HG02938 (cell line): ENCODE results near the gene STX8.

Experiments
- ATAC-seq: cut with Tn5 transposase; IDR thresholded peaks from one replicate; pipeline ENCODE4 v1.9.1; 2021; ENCODE audit warnings: mild to moderate bottlenecking, moderate library complexity; ENCODE audit not compliant: unreplicated experiment

STX8 gene

GRCh38 chr17:9230861-9231260 is 344.8 kb downstream of the STX8 start:
- ATAC-seq = no peak

- no peak for ATAC-seq
These were observed 345.3 kb downstream of the STX8 start for GRCh38 chr17:9230346-9230745.

GRCh38 chr17:9229826-9230201 is 345.8 kb downstream of the STX8 start:
- ATAC-seq = no peak

DNA sequence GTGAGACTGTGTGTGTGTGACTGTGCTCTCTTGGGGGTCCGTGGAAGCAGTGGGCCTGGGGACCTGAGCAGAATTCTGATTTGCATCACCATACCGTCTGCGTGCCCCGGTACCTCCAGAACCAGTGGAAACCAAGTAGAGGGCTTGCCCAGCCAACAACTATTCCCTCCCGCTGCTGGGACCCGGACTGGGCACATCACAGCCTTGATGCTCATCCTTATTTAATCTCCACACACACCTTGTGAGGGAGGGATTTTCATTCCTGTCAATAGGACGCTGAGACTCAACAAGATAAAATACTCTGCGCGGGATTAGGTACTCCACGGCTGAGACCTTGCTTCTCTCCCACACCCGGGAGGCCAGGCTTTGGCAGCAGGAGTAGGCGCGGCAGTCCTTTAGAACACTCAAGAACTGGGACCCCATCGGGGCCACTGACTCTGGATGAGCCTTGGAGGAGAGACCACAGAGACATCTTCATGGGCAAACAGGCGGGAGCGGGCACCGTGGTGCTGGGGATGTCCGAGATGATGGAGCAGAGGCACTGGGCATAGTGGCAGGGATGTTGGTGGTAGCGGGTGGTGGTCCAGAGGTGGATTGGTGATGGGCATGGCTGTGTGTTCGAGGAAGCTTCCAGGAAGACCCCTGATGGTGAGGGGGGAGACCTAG is 346.3 kb downstream of the STX8 start:
- ATAC-seq = no peak

DNA sequence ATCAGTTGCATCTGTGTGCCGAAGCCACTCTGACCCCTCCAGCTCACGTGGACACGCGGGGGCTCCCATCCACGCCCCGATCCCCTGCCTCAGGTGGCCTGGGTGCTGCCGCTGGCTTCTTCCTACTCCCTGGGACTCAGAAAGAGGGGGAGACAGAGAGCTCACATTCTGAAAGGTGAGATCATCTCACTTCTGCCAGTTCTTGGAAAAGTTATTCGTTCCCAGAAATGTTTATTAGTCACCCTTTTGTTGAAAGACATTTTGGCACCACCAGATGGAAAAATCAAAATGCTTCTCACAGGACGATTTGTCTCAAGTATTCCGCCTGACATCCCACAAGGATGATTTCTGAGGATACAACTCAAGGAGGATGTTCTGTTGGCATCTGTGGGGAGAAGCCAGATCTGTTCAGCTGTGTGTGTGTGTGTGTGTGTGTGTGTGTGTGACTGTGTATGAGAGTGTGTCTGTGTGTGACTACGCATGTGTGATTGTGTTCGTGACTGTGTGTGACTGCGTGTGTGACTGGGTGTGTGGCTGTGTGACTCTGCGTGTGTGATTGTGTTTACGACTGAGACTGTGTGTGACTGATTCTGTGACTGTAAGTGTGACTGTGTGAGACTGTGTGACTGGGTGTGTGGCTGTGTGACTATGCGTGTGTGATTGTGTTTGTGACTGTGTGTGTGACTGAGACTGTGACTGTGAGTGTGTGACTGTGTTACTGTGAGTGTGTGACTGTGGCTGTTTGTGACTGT is 347.0 kb downstream of the STX8 start:
- no peak for ATAC-seq

GRCh38 chr17:9227819-9228407 is 347.7 kb downstream of the STX8 start:
- no peak for ATAC-seq

DNA sequence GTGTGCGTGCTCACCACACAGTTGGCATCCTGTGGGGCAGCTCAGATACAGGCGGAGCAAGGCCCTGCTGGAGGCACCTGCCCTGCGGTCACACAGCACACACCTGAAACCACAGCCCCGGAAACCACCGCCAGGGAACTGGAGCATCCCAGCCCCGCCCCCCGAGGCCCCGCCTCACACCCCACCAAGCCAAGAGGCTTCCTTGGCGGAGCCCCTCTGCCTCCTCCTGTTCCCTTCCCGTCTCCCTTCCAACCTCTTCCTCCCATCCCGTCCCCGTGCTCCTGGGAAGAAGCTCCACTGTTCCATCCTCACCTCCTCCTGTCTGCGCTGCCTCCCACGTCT is 348.9 kb downstream of the STX8 start:
- ATAC-seq = no peak

GRCh38 chr17:9226130-9226793 is 349.4 kb downstream of the STX8 start:
- ATAC-seq = no peak

- no peak for ATAC-seq
These were observed 350.1 kb downstream of the STX8 start for GRCh38 chr17:9225305-9226101.

- ATAC-seq = no peak
These were observed 351.1 kb downstream of the STX8 start for GRCh38 chr17:9224485-9224884.

DNA sequence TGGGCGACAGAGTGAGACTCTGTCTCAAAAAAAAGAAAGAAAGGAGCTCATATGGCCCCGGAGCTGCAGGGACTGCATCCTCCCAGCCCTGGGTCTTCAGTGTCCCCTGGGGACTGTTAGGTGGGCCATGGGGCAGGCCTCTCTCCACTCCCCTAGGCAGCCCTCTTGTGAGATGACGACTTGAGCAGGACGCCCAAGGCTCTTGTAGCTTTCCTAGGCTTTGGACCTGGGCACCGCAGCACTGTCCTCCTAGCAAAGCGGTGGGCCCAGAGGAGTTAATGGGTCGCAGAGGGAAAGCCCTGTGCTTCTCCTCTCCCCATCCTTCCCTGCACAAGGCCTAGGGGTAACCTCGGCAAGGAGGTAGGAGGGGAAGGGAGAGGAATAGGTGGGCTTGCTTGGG is 352.1 kb downstream of the STX8 start:
- no peak for ATAC-seq

DNA sequence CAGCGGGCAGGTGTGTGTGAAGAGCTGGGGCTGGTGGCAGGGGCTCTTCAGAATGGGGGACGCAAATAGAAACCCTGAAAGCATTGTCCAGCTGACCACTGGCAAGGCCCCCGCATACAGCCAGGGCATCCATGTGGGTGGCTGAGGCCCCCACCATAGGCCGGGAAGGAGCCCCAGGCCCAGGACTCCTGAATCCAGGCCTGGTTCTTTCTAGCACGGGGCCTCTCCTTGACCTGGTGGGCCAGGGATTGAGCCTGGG is 353.8 kb downstream of the STX8 start:
- ATAC-seq = no peak

- ATAC-seq = no peak
These were observed 354.3 kb downstream of the STX8 start for GRCh38 chr17:9221147-9221921.

DNA sequence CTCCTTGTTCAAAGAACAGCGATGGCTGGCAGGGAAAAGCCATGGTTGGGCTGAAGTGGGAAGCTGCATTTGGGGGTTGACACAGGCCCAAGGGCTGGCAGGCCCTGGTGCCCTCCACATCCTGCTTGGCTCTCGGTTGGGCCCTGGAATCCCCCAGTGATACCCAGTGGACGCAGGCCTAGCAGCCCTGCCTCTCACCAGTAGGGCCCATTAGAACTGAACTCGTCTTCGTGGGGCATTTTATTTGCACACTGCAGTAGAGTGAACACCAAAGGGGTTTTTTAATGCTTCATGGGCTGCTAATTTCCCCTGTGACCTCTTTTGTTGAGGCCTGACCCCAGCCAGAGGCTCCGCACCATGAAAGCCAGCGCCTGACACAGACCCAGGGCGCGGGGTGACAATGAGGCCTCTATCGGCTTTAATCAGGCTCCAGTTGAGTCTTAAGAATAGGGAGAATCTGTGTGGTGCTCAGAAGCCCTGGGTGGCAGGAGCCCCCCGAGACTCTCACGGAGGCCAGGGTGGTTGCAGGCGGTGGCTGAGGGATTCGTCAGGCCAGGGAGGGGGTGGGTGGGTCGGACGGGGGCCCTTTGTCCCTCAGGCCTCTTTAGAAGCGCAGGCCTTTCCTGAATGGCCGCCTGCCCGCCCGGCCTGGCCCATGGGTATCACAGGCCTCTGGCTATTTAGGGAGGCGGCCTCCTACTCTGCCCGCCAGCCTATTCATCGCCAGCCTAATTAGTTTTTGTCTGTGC is 355.0 kb downstream of the STX8 start:
- ATAC-seq = no peak

DNA sequence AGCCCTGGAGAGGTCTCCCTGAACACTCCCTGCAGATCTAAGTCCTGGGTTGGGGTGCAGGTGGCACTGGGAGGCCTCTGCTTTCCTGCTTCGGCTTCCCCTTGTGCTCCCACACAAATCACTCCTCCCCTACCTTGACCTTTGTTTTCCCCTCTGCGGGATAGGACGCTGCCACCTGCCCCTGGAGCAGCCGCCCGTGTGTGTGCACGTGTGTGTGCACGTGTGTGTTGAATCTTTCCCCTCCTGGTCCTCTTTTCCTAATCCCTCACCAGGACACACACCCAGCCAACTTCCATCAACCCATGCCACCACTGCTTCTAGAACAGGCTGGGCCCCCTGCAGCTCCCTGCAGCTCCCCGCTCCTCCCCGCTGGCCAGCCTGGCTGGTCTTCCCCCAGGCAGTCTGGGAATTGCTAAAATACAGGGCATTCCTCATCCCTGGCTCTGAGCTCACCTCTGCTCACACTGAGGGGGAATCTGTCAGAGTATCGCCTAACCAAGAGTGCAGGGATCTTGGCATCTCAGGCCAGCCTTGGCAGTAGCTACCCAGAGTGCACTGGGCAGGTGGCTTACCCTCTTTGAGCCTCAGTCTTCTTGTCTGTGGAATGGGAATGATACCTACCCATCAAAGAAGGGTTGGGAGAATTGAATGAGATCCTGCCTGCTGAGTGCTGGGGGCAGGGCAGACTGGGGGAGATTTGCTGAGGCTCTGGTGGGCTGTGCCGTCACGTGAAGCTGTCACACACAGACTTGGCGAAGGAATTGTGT is 355.8 kb downstream of the STX8 start:
- no peak for ATAC-seq

DNA sequence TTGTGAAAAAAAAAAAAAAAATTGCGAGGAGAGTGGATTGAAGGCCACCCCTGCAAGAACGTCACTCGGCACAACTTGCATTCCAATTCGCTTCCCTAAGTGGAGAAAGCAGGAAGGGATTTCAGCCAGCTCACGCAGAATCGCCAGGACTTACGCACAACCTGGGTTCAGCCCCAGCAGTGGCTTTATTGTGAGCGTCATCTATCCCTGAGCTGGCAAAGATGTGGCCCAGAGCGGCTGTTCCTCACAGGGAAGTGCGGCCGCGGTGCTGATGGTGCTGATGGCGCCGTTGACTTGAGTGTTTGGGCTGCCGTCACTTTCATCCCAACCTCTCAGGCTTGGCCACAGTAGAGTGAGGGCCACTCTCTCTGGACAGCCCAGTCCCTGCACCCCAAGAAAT is 356.7 kb downstream of the STX8 start:
- no peak for ATAC-seq

- ATAC-seq = no peak
These were observed 357.5 kb downstream of the STX8 start for GRCh38 chr17:9218064-9218635.

DNA sequence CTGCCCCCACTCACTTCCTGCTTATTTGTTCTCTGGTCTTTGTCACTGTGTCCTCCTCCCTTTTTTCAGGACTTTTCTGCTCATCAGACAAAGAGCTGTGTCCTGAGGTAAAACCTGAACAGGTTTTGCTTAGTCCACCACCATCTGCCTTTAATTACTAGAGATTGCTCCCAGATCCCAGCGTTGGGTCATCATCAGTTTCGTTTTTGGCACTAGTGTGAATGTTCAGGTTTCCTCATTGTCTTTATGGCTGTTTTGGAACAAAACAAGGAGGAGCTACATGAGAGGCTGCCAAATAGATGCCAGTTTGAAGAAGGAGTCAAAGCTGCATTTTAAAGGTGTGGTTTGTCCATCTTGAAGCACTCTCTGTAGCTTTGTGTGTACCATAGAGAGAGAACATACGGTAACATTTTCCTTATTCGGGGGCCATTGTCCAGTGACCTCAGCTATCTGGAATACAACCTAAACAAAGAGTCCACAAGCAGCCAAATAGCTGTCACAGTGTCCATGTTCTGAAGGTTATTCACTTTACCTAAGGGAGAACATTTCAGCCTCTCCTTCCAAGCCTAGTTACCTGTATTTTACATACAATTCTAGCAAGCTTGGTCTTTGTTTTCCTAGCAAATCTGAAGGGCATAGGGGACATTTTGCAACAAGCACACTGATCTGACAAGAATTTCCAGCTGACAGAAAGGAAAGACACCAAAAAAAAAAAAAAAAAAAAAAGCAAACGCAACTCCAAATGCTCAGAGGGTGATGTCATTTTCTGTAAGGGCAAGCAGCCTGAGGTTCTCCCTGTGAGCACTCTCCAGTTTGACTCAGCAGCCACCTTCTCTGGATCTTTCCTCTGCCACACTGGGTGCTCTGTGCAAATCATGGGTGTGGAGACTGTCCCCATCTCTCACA is 358.2 kb downstream of the STX8 start:
- ATAC-seq = no peak
